ENCODE measurements around the gene FHIT.

FHIT gene

DNA sequence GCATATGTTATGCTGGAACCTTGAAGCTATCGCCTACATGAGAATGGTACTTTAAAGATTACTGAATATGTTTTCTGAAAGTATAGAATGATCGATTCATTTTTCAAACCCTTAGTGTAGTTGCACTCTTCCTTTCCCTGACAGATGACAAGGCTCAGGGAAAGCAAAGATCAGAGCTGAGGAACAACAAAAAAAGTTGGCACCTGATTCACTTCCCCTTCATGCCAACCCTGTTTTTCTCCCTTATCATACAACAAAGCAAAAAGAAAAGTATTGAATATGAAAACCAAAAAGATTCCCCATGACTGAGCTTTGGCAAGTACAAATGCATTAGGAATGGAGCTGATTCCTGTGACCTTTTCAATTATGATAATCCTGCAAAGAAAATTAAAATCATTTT is 1012.7 kb downstream of the FHIT start:
- no peaks in the 10 kb centered on the region for H3F3A ChIP-seq (ENCODE audit: insufficient read depth)
- no peak overlapping the region for H2AFZ ChIP-seq (ENCODE audit: low read depth, low read length, severe bottlenecking)
- H3K9ac ChIP-seq (ENCODE audit: low read length) = no peak overlapping the region
- no peak overlapping the region for H3K4me3 ChIP-seq (ENCODE audit: insufficient read depth, low read length, poor library complexity, severe bottlenecking)
- H3K9me3 ChIP-seq (ENCODE audit: insufficient read depth, low read length) = no peaks in the 10 kb centered on the region
- H3K4me2 ChIP-seq (ENCODE audit: low read depth, low read length, poor library complexity, severe bottlenecking) = no peak overlapping the region
- no peak for TF ChIP-seq EZH2phosphoT487 (conservative IDR thresholded peaks at IDR 0.05; ENCODE audit: low read length)
- TF ChIP-seq, protein P1, sequence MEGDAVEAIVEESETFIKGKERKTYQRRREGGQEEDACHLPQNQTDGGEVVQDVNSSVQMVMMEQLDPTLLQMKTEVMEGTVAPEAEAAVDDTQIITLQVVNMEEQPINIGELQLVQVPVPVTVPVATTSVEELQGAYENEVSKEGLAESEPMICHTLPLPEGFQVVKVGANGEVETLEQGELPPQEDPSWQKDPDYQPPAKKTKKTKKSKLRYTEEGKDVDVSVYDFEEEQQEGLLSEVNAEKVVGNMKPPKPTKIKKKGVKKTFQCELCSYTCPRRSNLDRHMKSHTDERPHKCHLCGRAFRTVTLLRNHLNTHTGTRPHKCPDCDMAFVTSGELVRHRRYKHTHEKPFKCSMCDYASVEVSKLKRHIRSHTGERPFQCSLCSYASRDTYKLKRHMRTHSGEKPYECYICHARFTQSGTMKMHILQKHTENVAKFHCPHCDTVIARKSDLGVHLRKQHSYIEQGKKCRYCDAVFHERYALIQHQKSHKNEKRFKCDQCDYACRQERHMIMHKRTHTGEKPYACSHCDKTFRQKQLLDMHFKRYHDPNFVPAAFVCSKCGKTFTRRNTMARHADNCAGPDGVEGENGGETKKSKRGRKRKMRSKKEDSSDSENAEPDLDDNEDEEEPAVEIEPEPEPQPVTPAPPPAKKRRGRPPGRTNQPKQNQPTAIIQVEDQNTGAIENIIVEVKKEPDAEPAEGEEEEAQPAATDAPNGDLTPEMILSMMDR (IDR thresholded peaks at IDR 0.05; ENCODE audit: insufficient read depth, low read length, poor library complexity, severe bottlenecking) = no peak
- H3K27ac ChIP-seq (ENCODE audit: low read depth, low read length) = no peak overlapping the region
- no peaks in the 10 kb centered on the region for H4K20me1 ChIP-seq (ENCODE audit: low read depth, low read length)
- no peaks in the 10 kb centered on the region for H3K9me2 ChIP-seq (replicated peaks; ENCODE audit: insufficient read depth, low read length)
- H3K27me3 ChIP-seq (ENCODE audit: low read length) = no peaks in the 10 kb centered on the region
- no peaks in the 10 kb centered on the region for H3K36me3 ChIP-seq (ENCODE audit: low read length)
- no peaks in the 10 kb centered on the region for H3K79me2 ChIP-seq (ENCODE audit: insufficient read depth, low read length)

DNA sequence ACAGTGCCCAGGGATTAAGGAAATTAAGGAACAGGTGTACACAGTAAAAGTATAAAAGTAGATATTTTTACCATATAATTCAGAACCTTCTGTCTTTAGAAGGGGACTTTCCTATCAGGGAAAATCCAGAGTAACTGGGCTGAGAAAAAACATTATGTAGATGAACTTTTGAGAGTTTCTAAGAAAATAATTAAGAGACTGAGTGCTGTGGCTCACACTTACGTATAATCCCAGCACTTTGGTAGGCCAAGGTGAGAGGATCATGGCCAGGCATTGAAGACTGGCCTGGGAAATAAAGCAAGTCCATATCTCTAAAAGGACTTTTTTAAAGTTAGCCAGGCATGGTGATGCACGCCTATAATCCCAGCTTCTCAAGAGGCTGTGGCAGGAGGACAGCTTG is 1021.8 kb downstream of the FHIT start:
- Histone ChIP-seq H3K79me2 (ENCODE audit: insufficient read depth, low read length) (no peaks in the 10 kb centered on the region), H3K9me3 (ENCODE audit: insufficient read depth, low read length) (no peaks in the 10 kb centered on the region), H3K27me3 (ENCODE audit: low read length) (no peaks in the 10 kb centered on the region), H3F3A (ENCODE audit: insufficient read depth) (no peaks in the 10 kb centered on the region), H3K9me2 (replicated peaks; ENCODE audit: insufficient read depth, low read length) (no peaks in the 10 kb centered on the region), H3K4me2 (ENCODE audit: low read depth, low read length, poor library complexity, severe bottlenecking) (no peak overlapping the region), H3K9ac (ENCODE audit: low read length) (no peak overlapping the region), H3K4me3 (ENCODE audit: insufficient read depth, low read length, poor library complexity, severe bottlenecking) (no peak overlapping the region), H4K20me1 (ENCODE audit: low read depth, low read length) (no peaks in the 10 kb centered on the region), H3K27ac (ENCODE audit: low read depth, low read length) (no peak overlapping the region), H3K36me3 (ENCODE audit: low read length) (no peaks in the 10 kb centered on the region), H2AFZ (ENCODE audit: low read depth, low read length, severe bottlenecking) (no peak overlapping the region)
- TF ChIP-seq EZH2phosphoT487 (conservative IDR thresholded peaks at IDR 0.05; ENCODE audit: low read length) = no peak

GRCh38 chr3:60228823-60229222 is 1022.4 kb downstream of the FHIT start:
- no peak for TF ChIP-seq EZH2phosphoT487 (conservative IDR thresholded peaks at IDR 0.05; ENCODE audit: low read length)
- TF ChIP-seq, protein P1 (IDR thresholded peaks at IDR 0.05; ENCODE audit: insufficient read depth, low read length, poor library complexity, severe bottlenecking) = no peak
- no peaks in the 10 kb centered on the region for H3K79me2 ChIP-seq (ENCODE audit: insufficient read depth, low read length)
- no peaks in the 10 kb centered on the region for H4K20me1 ChIP-seq (ENCODE audit: low read depth, low read length)
- no peaks in the 10 kb centered on the region for H3K9me3 ChIP-seq (ENCODE audit: insufficient read depth, low read length)
- H3K36me3 ChIP-seq (ENCODE audit: low read length) = no peaks in the 10 kb centered on the region
- H3F3A ChIP-seq (ENCODE audit: insufficient read depth) = no peaks in the 10 kb centered on the region
- H2AFZ ChIP-seq (ENCODE audit: low read depth, low read length, severe bottlenecking) = no peak overlapping the region
- no peak overlapping the region for H3K4me2 ChIP-seq (ENCODE audit: low read depth, low read length, poor library complexity, severe bottlenecking)
- no peak overlapping the region for H3K27ac ChIP-seq (ENCODE audit: low read depth, low read length)
- H3K9ac ChIP-seq (ENCODE audit: low read length) = no peak overlapping the region
- no peak overlapping the region for H3K4me3 ChIP-seq (ENCODE audit: insufficient read depth, low read length, poor library complexity, severe bottlenecking)
- no peaks in the 10 kb centered on the region for H3K9me2 ChIP-seq (replicated peaks; ENCODE audit: insufficient read depth, low read length)
- H3K27me3 ChIP-seq (ENCODE audit: low read length) = no peaks in the 10 kb centered on the region

DNA sequence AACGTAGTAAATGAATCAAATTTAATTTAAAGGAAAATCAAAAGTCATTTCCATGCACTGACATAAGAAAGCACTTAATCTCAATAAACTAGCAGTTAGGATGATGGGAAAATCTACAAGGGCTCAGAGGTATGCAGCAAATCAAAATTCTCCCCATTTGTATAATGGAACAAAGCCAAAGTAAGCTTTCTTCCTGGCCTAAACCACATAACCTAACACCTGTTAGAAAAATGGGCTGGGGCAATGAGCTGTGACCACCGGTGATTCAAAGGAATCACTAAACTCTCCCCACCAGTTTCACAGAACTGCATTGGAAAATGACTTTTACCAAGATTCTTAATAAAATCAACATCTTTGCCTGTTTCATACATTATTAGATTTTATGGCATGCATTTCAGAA is 1024.3 kb downstream of the FHIT start:
- Histone ChIP-seq H4K20me1 (ENCODE audit: low read depth, low read length) (no peaks in the 10 kb centered on the region), H3K27ac (ENCODE audit: low read depth, low read length) (no peak overlapping the region), H3K9me2 (replicated peaks; ENCODE audit: insufficient read depth, low read length) (no peaks in the 10 kb centered on the region), H3K27me3 (ENCODE audit: low read length) (no peaks in the 10 kb centered on the region), H3K4me3 (ENCODE audit: insufficient read depth, low read length, poor library complexity, severe bottlenecking) (no peak overlapping the region), H3K9me3 (ENCODE audit: insufficient read depth, low read length) (no peaks in the 10 kb centered on the region), H2AFZ (ENCODE audit: low read depth, low read length, severe bottlenecking) (no peak overlapping the region), H3K9ac (ENCODE audit: low read length) (no peak overlapping the region), H3K36me3 (ENCODE audit: low read length) (no peaks in the 10 kb centered on the region), H3K79me2 (ENCODE audit: insufficient read depth, low read length) (no peaks in the 10 kb centered on the region), H3K4me2 (ENCODE audit: low read depth, low read length, poor library complexity, severe bottlenecking) (no peak overlapping the region), H3F3A (ENCODE audit: insufficient read depth) (no peaks in the 10 kb centered on the region)
- no peak for TF ChIP-seq EZH2phosphoT487 (conservative IDR thresholded peaks at IDR 0.05; ENCODE audit: low read length)
- TF ChIP-seq, protein P1 (IDR thresholded peaks at IDR 0.05; ENCODE audit: insufficient read depth, low read length, poor library complexity, severe bottlenecking) = no peak
